Adrenal gland (tissue), 5 donors: ENCODE data around the gene TFEB.

Experiments used
- POLR2A ChIP-seq, 2 donors: fragments of 450-650 bp; IDR thresholded peaks; one replicate each; pipeline ENCODE4 v1.6.1; 2017; ENCODE audit warnings: antibody characterized with exemption in 2 of 2, mild to moderate bottlenecking in 2 of 2, moderate library complexity in 1 of 2
- TF ChIP-seq, protein P1 (sequence below), 6 experiments: fragments of 450-650 bp in 4 of 6; fragments of 200-600 bp in 2 of 6; sonication (generic) in 1 of 6; IDR thresholded peaks; 1 replicate in 5 of 6; 2 replicates in 1 of 6; pipeline versions ENCODE4 v1.5.1 to v1.8.0; 2016 to 2021; ENCODE audit warnings: antibody characterized with exemption in 6 of 6, mild to moderate bottlenecking in 2 of 6, moderate library complexity in 1 of 6
- donor health status: DM: no; HTN: no; CAD: no.

- no peak for TF ChIP-seq POLR2A (IDR thresholded peaks at IDR 0.05)
- TF ChIP-seq, protein P1, sequence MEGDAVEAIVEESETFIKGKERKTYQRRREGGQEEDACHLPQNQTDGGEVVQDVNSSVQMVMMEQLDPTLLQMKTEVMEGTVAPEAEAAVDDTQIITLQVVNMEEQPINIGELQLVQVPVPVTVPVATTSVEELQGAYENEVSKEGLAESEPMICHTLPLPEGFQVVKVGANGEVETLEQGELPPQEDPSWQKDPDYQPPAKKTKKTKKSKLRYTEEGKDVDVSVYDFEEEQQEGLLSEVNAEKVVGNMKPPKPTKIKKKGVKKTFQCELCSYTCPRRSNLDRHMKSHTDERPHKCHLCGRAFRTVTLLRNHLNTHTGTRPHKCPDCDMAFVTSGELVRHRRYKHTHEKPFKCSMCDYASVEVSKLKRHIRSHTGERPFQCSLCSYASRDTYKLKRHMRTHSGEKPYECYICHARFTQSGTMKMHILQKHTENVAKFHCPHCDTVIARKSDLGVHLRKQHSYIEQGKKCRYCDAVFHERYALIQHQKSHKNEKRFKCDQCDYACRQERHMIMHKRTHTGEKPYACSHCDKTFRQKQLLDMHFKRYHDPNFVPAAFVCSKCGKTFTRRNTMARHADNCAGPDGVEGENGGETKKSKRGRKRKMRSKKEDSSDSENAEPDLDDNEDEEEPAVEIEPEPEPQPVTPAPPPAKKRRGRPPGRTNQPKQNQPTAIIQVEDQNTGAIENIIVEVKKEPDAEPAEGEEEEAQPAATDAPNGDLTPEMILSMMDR (IDR thresholded peaks at IDR 0.05) = no peak
Measured at GRCh38 chr6:41663568-41663967, 71.8 kb downstream of the TFEB start.
